IPS-11a (cell line): ENCODE data around the gene NAA80.
"Not testable (repeated sequence)": the region's sequence is repeated elsewhere in the genome, so short reads cannot be mapped to it uniquely, and the experiment has no call there.

Experiments used
- H3K4me3 ChIP-seq: one replicate; pipeline ENCODE4 v1.5.1; 2013; ENCODE audit warnings: low read depth, low read length, control low read depth

Gene NAA80

GRCh38 chr3:50272911-50273688, 26.1 kb downstream of the NAA80 start:
- peak overlapping the region; percentile 13 for H3K4me3 ChIP-seq

GRCh38 chr3:50272538-50272910, 26.7 kb downstream of the NAA80 start:
- not testable (repeated sequence) for H3K4me3 ChIP-seq

GRCh38 chr3:50271314-50271936, 27.8 kb downstream of the NAA80 start:
- no peak overlapping the region for H3K4me3 ChIP-seq

- H3K4me3 ChIP-seq = no peak overlapping the region
These were observed 28.6 kb downstream of the NAA80 start for GRCh38 chr3:50270422-50271224.

GRCh38 chr3:50269977-50270413, 29.2 kb downstream of the NAA80 start:
- no peak overlapping the region for H3K4me3 ChIP-seq

- H3K4me3 ChIP-seq = no peak overlapping the region
These were observed 29.7 kb downstream of the NAA80 start for GRCh38 chr3:50269460-50269859.

- no peak within 1 kb of the TSS for H3K4me3 ChIP-seq
These were observed 30.3 kb downstream of the NAA80 start, which contains the start of gene SEMA3B for GRCh38 chr3:50268703-50269451. SEMA3B (plus strand) TSS chr3:50269147; CDS start chr3:50269241, 94 bp downstream.

- H3K4me3 ChIP-seq = no peak overlapping the region
These were observed 30.9 kb downstream of the NAA80 start for GRCh38 chr3:50268276-50268675.

- no peak overlapping the region for H3K4me3 ChIP-seq
These were observed 31.8 kb downstream of the NAA80 start for GRCh38 chr3:50267280-50267913.

- H3K4me3 ChIP-seq = no peak overlapping the region
These were observed 32.4 kb downstream of the NAA80 start for GRCh38 chr3:50266836-50267235.

GRCh38 chr3:50266017-50266416, 33.2 kb downstream of the NAA80 start:
- H3K4me3 ChIP-seq = no peak overlapping the region

GRCh38 chr3:50265571-50265970, 33.6 kb downstream of the NAA80 start:
- no peak overlapping the region for H3K4me3 ChIP-seq

GRCh38 chr3:50264964-50265485, 34.2 kb downstream of the NAA80 start:
- no peak overlapping the region for H3K4me3 ChIP-seq

GRCh38 chr3:50264383-50264963, 34.7 kb downstream of the NAA80 start:
- no peak overlapping the region for H3K4me3 ChIP-seq

- H3K4me3 ChIP-seq = no peak overlapping the region
These were observed 35.5 kb downstream of the NAA80 start for GRCh38 chr3:50263478-50264382.

GRCh38 chr3:50262778-50263177, 36.4 kb downstream of the NAA80 start:
- H3K4me3 ChIP-seq = no peak overlapping the region

GRCh38 chr3:50262200-50262599, 37.0 kb downstream of the NAA80 start:
- H3K4me3 ChIP-seq = not testable (repeated sequence)

GRCh38 chr3:50261505-50261904, 37.7 kb downstream of the NAA80 start:
- no peak overlapping the region for H3K4me3 ChIP-seq

GRCh38 chr3:50260942-50261441, 38.2 kb downstream of the NAA80 start:
- no peak overlapping the region for H3K4me3 ChIP-seq
